ENCODE results near the gene SLC22A16.

The SLC22A16 gene

DNA sequence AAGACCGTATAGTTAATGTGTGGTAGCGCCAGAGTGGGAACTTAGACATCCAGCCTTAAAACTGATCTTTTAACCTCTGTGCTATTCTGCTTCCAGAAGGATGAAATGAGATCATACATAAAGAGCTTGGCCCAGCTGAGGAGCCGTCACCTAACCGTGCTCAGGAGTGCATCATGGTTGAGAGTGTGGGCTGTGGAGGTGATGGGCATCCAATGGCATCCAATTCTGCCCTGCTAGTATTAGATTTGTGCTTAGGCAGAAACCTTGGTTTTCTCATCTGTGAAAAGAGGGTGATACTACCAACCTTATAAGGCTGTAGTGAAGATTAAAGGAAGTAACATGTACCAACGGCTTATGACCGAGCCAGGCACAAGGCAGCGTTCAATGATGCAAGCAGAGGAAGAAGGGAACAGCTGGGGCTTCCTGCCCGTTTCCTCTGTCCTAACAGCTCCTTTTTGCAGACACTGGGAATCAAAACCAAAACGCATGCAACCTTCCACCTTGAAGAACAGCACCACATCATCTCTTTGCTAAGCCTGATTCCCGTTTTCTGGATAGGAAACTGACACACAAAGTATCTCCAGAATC lies 1.3 kb downstream of the SLC22A16 start:
- TF ChIP-seq, protein P1, sequence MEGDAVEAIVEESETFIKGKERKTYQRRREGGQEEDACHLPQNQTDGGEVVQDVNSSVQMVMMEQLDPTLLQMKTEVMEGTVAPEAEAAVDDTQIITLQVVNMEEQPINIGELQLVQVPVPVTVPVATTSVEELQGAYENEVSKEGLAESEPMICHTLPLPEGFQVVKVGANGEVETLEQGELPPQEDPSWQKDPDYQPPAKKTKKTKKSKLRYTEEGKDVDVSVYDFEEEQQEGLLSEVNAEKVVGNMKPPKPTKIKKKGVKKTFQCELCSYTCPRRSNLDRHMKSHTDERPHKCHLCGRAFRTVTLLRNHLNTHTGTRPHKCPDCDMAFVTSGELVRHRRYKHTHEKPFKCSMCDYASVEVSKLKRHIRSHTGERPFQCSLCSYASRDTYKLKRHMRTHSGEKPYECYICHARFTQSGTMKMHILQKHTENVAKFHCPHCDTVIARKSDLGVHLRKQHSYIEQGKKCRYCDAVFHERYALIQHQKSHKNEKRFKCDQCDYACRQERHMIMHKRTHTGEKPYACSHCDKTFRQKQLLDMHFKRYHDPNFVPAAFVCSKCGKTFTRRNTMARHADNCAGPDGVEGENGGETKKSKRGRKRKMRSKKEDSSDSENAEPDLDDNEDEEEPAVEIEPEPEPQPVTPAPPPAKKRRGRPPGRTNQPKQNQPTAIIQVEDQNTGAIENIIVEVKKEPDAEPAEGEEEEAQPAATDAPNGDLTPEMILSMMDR (IDR thresholded peaks at IDR 0.05; ENCODE audit: extremely low read depth, missing control alignments), result no peak
- DNase-seq (ENCODE audit: low spot score), result no peak

DNA sequence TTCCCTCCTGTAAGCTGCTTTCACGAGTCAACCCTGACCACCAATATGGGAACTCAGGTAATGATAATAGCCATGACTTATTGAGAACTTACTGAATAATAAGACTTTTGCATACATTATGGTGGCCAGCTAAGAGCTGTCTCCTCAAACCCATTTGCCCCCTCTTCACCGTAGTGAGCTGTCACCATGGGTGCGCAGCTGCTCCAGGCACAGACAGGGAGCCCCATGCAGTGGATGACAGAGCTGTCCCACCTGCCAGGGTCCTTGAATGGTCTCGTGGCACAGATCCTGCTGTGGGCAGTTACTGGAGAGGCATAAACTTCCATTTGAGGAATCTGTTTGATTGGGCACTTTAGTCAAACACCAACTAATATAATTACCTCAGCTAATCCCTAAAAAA lies 1.9 kb downstream of the SLC22A16 start:
- TF ChIP-seq, protein P1 (IDR thresholded peaks at IDR 0.05; ENCODE audit: extremely low read depth, missing control alignments), result no peak
- no peak for DNase-seq (ENCODE audit: low spot score)

DNA sequence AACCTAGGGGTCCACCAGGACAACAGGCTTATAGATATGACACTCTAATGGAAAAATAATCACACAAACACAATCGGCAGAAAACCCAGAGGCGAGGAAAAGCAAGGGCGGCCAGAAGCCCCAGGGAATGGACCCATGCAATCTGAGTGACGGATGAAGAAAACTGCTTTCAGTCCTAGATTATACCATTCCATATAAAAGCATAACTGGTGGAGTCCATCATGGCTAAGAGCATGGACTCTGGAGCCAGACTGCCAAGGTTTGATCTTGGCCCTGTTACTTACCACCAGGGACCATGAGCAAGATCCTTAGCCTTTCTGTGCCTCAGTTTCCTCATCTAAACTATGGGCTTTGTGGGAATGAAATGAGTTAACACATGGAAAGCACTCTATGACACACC lies 3.7 kb downstream of the SLC22A16 start:
- TF ChIP-seq, protein P1 (IDR thresholded peaks at IDR 0.05; ENCODE audit: extremely low read depth, missing control alignments), result no peak
- DNase-seq (ENCODE audit: low spot score), result no peak

DNA sequence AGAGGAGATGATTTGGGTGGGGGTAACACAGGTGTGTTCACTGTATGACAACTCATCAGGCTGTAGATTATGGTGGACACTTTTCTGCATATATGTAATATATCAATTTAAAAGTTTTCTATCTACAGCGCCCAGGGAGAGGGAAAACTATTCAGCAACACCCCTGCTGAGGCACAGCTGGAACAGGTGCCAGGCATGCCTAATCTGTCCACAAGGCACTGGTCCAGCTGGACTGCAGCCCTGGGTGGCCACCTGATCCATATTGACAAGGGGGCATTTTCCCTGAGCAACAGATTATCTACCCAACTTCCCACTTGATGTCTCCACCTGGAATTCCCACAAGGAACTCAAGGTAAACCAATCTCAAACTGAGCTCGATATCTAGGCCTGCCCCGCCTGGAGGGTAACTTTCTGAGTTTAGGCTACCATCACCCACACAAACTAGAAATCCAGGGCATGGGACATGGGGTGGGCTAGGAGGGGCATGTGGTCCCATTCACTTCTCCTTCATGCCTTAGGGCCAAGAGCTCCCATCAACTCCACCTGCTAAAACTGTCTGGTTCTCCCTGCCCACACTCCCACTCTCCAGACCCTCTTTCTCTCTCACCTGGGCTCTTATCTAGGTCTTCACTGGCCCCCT lies 4.6 kb downstream of the SLC22A16 start:
- DNase-seq (ENCODE audit: low spot score), result no peak
- TF ChIP-seq, protein P1 (IDR thresholded peaks at IDR 0.05; ENCODE audit: extremely low read depth, missing control alignments), result no peak

DNA sequence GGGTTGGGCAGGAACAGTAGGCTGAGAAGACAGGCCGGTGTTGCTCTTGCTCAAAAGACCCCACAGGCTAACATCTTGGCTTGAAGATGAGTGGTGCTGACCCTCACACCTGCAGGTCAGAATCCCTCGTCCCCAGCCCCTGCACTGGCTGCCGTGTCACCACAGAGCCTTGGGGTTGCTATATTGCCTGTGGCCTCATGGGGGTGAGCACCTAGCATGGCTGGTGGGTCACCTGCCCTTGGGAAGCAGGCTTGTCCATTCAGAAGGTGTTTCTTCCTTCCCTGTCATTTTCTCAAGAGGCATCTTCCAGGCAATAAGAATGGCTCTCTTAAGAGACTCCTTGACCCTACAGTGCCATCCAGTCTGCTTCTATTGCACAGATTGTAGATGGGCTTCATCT lies 7.7 kb downstream of the SLC22A16 start:
- no peak for DNase-seq (ENCODE audit: low spot score)
- TF ChIP-seq, protein P1 (IDR thresholded peaks at IDR 0.05; ENCODE audit: extremely low read depth, missing control alignments), result no peak

DNA sequence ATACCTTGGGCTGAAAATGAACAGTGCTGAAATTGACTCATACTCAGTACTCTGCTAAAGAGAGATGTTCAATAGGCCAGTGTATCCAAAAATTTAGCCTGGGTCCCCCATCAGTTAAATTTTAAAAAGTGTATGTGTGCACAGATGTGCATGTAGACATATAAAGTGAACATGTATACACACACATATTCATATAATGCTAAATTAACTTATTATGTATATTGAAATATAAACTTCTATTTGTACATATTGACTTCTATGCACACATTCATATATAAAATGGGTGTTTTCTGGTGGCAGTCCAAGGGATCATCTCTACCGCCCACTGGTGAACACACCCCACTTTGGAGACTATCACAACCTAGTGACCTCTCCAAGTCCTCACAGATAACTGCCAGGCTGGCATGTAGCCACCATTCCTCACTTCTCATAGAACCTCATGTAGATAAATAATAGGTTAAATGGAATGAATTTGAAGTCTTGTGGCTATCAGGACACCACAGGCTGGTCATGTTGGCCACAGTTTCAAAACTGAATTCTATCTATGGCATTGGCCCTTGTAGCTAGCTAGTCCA lies 8.8 kb downstream of the SLC22A16 start:
- TF ChIP-seq, protein P1 (IDR thresholded peaks at IDR 0.05; ENCODE audit: extremely low read depth, missing control alignments), result no peak
- DNase-seq (ENCODE audit: low spot score), result no peak

DNA sequence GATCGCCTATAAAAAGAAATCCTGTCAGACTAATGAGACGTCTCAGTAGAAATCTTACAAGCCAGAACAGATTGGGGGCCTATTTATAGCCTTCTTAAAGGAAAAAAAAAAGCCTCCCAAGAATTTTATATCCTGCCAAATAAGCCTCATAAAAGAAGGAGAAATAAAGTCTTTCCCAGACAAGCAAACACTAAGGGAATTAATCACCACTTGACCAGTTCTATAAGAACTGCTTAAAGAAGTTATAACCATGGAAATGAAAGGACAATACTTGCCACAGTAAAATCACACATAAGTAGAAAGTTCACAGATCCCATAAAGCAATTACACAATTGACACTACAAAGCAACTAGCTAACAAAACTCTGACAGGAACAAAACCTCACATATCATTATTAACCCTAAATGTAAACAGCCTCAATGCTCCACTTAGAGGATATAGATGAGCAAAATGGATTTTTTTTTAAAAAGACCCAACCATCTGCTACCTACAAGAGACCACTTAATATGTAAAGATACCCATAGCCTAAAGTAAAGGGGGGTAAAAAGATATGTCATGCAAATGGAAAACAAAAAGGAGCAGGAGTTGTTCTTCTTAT lies 13.4 kb downstream of the SLC22A16 start:
- TF ChIP-seq, protein P1 (IDR thresholded peaks at IDR 0.05; ENCODE audit: extremely low read depth, missing control alignments), result no peak
- DNase-seq (ENCODE audit: low spot score), result no peak

All from GM20000 (cell line).